Aorta (tissue), 5 donors: ENCODE data around the gene POSTN. TPM values are rescaled to one million over a fixed set of nuclear protein-coding genes. Genes with fewer than 3 reads are reported as not detected.

ENCODE experiments used
- ATAC-seq: fragments of 200-7000 bp; cut with Tn5 transposase; one replicate; pipeline ENCODE4 v1.9.1; 2022; ENCODE audit warnings: moderate library complexity; ENCODE audit not compliant: low FRiP score
- DNase-seq, 2 donors: peaks; one replicate each; pipeline ENCODE4 v3.0.0-alpha.2; 2020
- H3K27ac ChIP-seq, 2 donors: one replicate each; pipeline ENCODE4 v1.5.1; 2013; ENCODE audit warnings: low read length in 2 of 2, mild to moderate bottlenecking in 2 of 2, moderate library complexity in 2 of 2, control low read depth in 1 of 2, inconsistent platforms in 1 of 2, low read depth in 1 of 2
- H3K27me3 ChIP-seq, 2 donors: one replicate each; pipeline ENCODE4 v1.6.1; 2013; ENCODE audit warnings: control low read depth in 1 of 2, low read length in 1 of 2, mild to moderate bottlenecking in 1 of 2, moderate library complexity in 1 of 2; ENCODE audit not compliant: insufficient read depth in 2 of 2, control insufficient read depth in 1 of 2
- H3K36me3 ChIP-seq, 2 donors: one replicate each; pipeline ENCODE4 v1.6.1; 2013; ENCODE audit warnings: control low read depth in 1 of 2, low read length in 1 of 2, mild to moderate bottlenecking in 1 of 2; ENCODE audit not compliant: insufficient read depth in 2 of 2, control insufficient read depth in 1 of 2
- H3K4me1 ChIP-seq, 2 donors: one replicate each; pipeline ENCODE4 v1.6.1; 2013; ENCODE audit warnings: low read length in 2 of 2, control low read depth in 1 of 2, mild to moderate bottlenecking in 1 of 2, moderate library complexity in 1 of 2; ENCODE audit not compliant: insufficient read depth in 2 of 2, control insufficient read depth in 1 of 2
- H3K4me3 ChIP-seq, 2 donors: one replicate each; pipeline ENCODE4 v1.5.1; 2013; ENCODE audit warnings: low read length in 2 of 2, control low read depth in 1 of 2, mild to moderate bottlenecking in 1 of 2
- H3K9me3 ChIP-seq: one replicate; pipeline ENCODE4 v1.6.1; 2013; ENCODE audit warnings: mild to moderate bottlenecking, low read length; ENCODE audit not compliant: control insufficient read depth
- WGBS, 2 donors: extraction: QIAGEN DNeasy Blood & Tissue Kit; methylation state at CpG; one replicate each; pipeline ENCODE4 v1.1.7; 2013; 5-methylcytosine and 5-hydroxymethylcytosine counted together
- intact Hi-C, 2 donors: fragments of 100-400 bp; cut with DNase I; formaldehyde crosslinking; loops; one replicate each; pipeline versions ENCODE4 v1.14.2 to v1.15.0; 2022
- polyA plus RNA-seq, 2 donors: library from polyadenylated mRNA; stranded (reverse); fragments of 200-250 nt; gene quantifications; one replicate each; pipeline ENCODE4 v1.2.3, GENCODE V29; 2013
- total RNA-seq, 2 donors: library from RNA; stranded (reverse); fragmentation: NEBNext Ultra II Directional; extraction: Animal tissue kit (Norgen Biotek cat#: 25700); gene quantifications; one replicate each; pipeline ENCODE4 v1.2.1, GENCODE V29; 2021
- donor health status: healthy with polysubstance abuse.
- donor health status: Bipolar disorder and iron deficiency.
- donor health status: DM: no; HTN: no; CAD: no.
- donor health status: DM: no; HTN: no; CAD: no.
- donor health status: DM: yes; HTN: yes; CAD: no.

Gene POSTN
- total and polyA plus RNA-seq, 4 donors, result 100 to 218 (median 175) TPM

GRCh38 chr13:37627428-37627827, 28.9 kb upstream of the POSTN start:
- Histone ChIP-seq H3K27me3 (no peaks in the 10 kb centered on the region), H3K36me3 (no peaks in the 10 kb centered on the region), H3K27ac (no peak overlapping the region), H3K4me3 (no peak overlapping the region), H3K9me3 (no peaks in the 10 kb centered on the region), H3K4me1 (no peaks in the 10 kb centered on the region)
- ATAC-seq (no peak), DNase-seq (no peak)
- WGBS, 2 donors, result 37 to 53% methylated on average over 4 of the region's 4 CpGs
- intact Hi-C loops, result no loop called here

GRCh38 chr13:37621811-37622361, 23.3 kb upstream of the POSTN start:
- 66 to 69% methylated on average over 3 of the region's 3 CpGs for WGBS, 2 donors
- intact Hi-C loops, result no loop called here
- no peaks in the 10 kb centered on the region for H3K27me3 ChIP-seq
- H3K36me3 ChIP-seq, result no peaks in the 10 kb centered on the region
- peaks cover 0 to under 1% of the 10 kb centered on the region in 2 donors for H3K4me1 ChIP-seq
- no peak overlapping the region for H3K4me3 ChIP-seq
- DNase-seq, result peak; percentile 44 to 55
- ATAC-seq, result no peak
- H3K9me3 ChIP-seq, result no peaks in the 10 kb centered on the region
- no peak overlapping the region for H3K27ac ChIP-seq

GRCh38 chr13:37618554-37618953, 20.0 kb upstream of the POSTN start:
- Histone ChIP-seq H3K27me3 (no peaks in the 10 kb centered on the region), H3K9me3 (no peaks in the 10 kb centered on the region), H3K27ac (no peak overlapping the region), H3K4me3 (no peak overlapping the region), H3K36me3 (no peaks in the 10 kb centered on the region), H3K4me1 (peaks cover 0 to 3% of the 10 kb centered on the region in 2 donors)
- intact Hi-C loops, result no loop called here
- ATAC-seq, result no peak
- 44 to 45% methylated on average over 2 of the region's 2 CpGs for WGBS, 2 donors
- no peak for DNase-seq

- Histone ChIP-seq H3K27ac (no peak overlapping the region), H3K27me3 (no peaks in the 10 kb centered on the region), H3K9me3 (no peaks in the 10 kb centered on the region), H3K4me3 (no peak overlapping the region), H3K36me3 (no peaks in the 10 kb centered on the region), H3K4me1 (peaks cover 0 to 3% of the 10 kb centered on the region in 2 donors)
- intact Hi-C loops, result no loop called here
- 0 to 31% methylated on average over 1 of the region's 1 CpG for WGBS, 2 donors
- DNase-seq, result no peak
- ATAC-seq, result no peak
Observed at GRCh38 chr13:37617173-37617572, 18.6 kb upstream of the POSTN start.

- no peak for DNase-seq
- Histone ChIP-seq H3K4me1 (peaks cover 0 to 3% of the 10 kb centered on the region in 2 donors), H3K36me3 (no peaks in the 10 kb centered on the region), H3K27me3 (no peaks in the 10 kb centered on the region), H3K9me3 (no peaks in the 10 kb centered on the region), H3K4me3 (no peak overlapping the region), H3K27ac (no peak overlapping the region)
- intact Hi-C loops, result no loop called here
- no peak for ATAC-seq
- 97 to 99% methylated on average over 1 of the region's 1 CpG for WGBS, 2 donors
Observed at GRCh38 chr13:37616131-37616530, 17.6 kb upstream of the POSTN start.

GRCh38 chr13:37615276-37615675, 16.7 kb upstream of the POSTN start:
- no peak for ATAC-seq
- intact Hi-C loops, result no loop called here
- Histone ChIP-seq H3K4me1 (peaks cover 0 to 3% of the 10 kb centered on the region in 2 donors), H3K36me3 (no peaks in the 10 kb centered on the region), H3K9me3 (no peaks in the 10 kb centered on the region), H3K4me3 (no peak overlapping the region), H3K27me3 (no peaks in the 10 kb centered on the region), H3K27ac (no peak overlapping the region)
- DNase-seq, result no peak
- 90 to 94% methylated on average over 2 of the region's 2 CpGs for WGBS, 2 donors

GRCh38 chr13:37613638-37614037, 15.1 kb upstream of the POSTN start:
- H3K27me3 ChIP-seq, result no peaks in the 10 kb centered on the region
- intact Hi-C loops, result no loop called here
- H3K36me3 ChIP-seq, result no peaks in the 10 kb centered on the region
- 40 to 59% methylated on average over 2 of the region's 2 CpGs for WGBS, 2 donors
- no peaks in the 10 kb centered on the region for H3K9me3 ChIP-seq
- no peak for ATAC-seq
- H3K27ac ChIP-seq, result no peak overlapping the region
- H3K4me1 ChIP-seq, result peaks cover 0 to 3% of the 10 kb centered on the region in 2 donors
- no peak for DNase-seq
- no peak overlapping the region for H3K4me3 ChIP-seq

GRCh38 chr13:37613236-37613635, 14.7 kb upstream of the POSTN start:
- Histone ChIP-seq H3K9me3 (no peaks in the 10 kb centered on the region), H3K27ac (no peak overlapping the region), H3K36me3 (no peaks in the 10 kb centered on the region), H3K4me3 (no peak overlapping the region), H3K4me1 (peaks cover 0 to 3% of the 10 kb centered on the region in 2 donors), H3K27me3 (no peaks in the 10 kb centered on the region)
- ATAC-seq (no peak), DNase-seq (no peak)
- 39 to 43% methylated on average over 3 of the region's 3 CpGs for WGBS, 2 donors
- intact Hi-C loops, result no loop called here

- H3K27me3 ChIP-seq, result no peaks in the 10 kb centered on the region
- intact Hi-C loops, result loop anchor here in 1 of 2 donors (10.0 kb wide), 2 partner anchors 374 to 534 kb away; no protein-coding TSS in a partner anchor
Observed at GRCh38 chr13:37608750-37609339, 10.3 kb upstream of the POSTN start.

More at GRCh38 chr13:37608750-37609339, 10.3 kb upstream of the POSTN start:
- H3K36me3 ChIP-seq, result no peaks in the 10 kb centered on the region
- no peaks in the 10 kb centered on the region for H3K4me1 ChIP-seq
- H3K9me3 ChIP-seq, result no peaks in the 10 kb centered on the region
- no peak overlapping the region for H3K27ac ChIP-seq
- WGBS, 2 donors, result 52 to 58% methylated on average over 1 of the region's 1 CpG
- H3K4me3 ChIP-seq, result no peak overlapping the region
- DNase-seq (no peak), ATAC-seq (no peak)
